Loucy (cell line): Measurements from ENCODE around the gene ZFP30.

Experiments used
- H2AFZ ChIP-seq: fragments of 200-600 bp; sonication (generic); 2 replicates; pipeline ENCODE4 v1.6.0; 2016; ENCODE audit warnings: antibody characterized with exemption, mild to moderate bottlenecking, low read length, moderate library complexity
- H3F3A ChIP-seq: fragments of 200-600 bp; 2 replicates; pipeline ENCODE4 v1.6.0; 2016; ENCODE audit warnings: antibody characterized with exemption, low read depth, mild to moderate bottlenecking
- H3K27me3 ChIP-seq: fragments of 200-600 bp; sonication (generic); 2 replicates; pipeline ENCODE4 v1.6.1; 2014; ENCODE audit warnings: low read length, mild to moderate bottlenecking; ENCODE audit not compliant: insufficient read depth, poor library complexity, severe bottlenecking
- H3K36me3 ChIP-seq: fragments of 200-600 bp; sonication (generic); 2 replicates; pipeline ENCODE4 v1.6.1; 2016; ENCODE audit warnings: low read length; ENCODE audit not compliant: insufficient read depth
- H3K4me1 ChIP-seq: fragments of 200-600 bp; sonication (generic); 2 replicates; pipeline ENCODE4 v1.5.1; 2014; ENCODE audit warnings: low read length, mild to moderate bottlenecking; ENCODE audit not compliant: insufficient read depth, poor library complexity, severe bottlenecking
- H3K4me2 ChIP-seq: fragments of 200-600 bp; sonication (generic); 2 replicates; pipeline ENCODE4 v1.6.0; 2014; ENCODE audit warnings: antibody characterized with exemption, low read length, low read depth, mild to moderate bottlenecking; ENCODE audit not compliant: poor library complexity, severe bottlenecking
- H3K4me3 ChIP-seq: fragments of 200-600 bp; sonication (generic); 2 replicates; pipeline ENCODE4 v1.5.1; 2014; ENCODE audit warnings: low read length, mild to moderate bottlenecking, mixed read lengths; ENCODE audit not compliant: poor library complexity, severe bottlenecking
- H3K79me2 ChIP-seq: fragments of 200-600 bp; sonication (generic); 2 replicates; pipeline ENCODE4 v1.6.1; 2014; ENCODE audit warnings: low read length; ENCODE audit not compliant: insufficient read depth
- H3K9ac ChIP-seq: fragments of 200-600 bp; sonication (generic); 2 replicates; pipeline ENCODE4 v1.6.0; 2014; ENCODE audit warnings: mild to moderate bottlenecking, low read depth, low read length, moderate library complexity; ENCODE audit not compliant: poor library complexity, severe bottlenecking
- H3K9me2 ChIP-seq: fragments of 200-600 bp; sonication (generic); replicated peaks from 2 replicates; pipeline ENCODE4 v1.6.1; 2016; ENCODE audit warnings: low read depth, low read length, mixed read lengths
- H3K9me3 ChIP-seq: fragments of 200-600 bp; sonication (generic); 2 replicates; pipeline ENCODE4 v1.6.1; 2014; ENCODE audit warnings: mild to moderate bottlenecking, antibody characterized with exemption, low read length, low read depth; ENCODE audit not compliant: insufficient read depth
- H4K20me1 ChIP-seq: fragments of 200-600 bp; sonication (generic); 2 replicates; pipeline ENCODE4 v1.6.0; 2014; ENCODE audit warnings: antibody characterized with exemption, low read length, mild to moderate bottlenecking; ENCODE audit not compliant: insufficient read depth, poor library complexity, severe bottlenecking
- EZH2phosphoT487 ChIP-seq: fragments of 200-600 bp; IDR thresholded peaks from 2 replicates; pipeline ENCODE4 v1.6.1; 2018; ENCODE audit warnings: antibody characterized with exemption, mild to moderate bottlenecking, moderate library complexity, borderline replicate concordance
- TF ChIP-seq, protein P1 (sequence below): fragments of 200-600 bp; sonication (generic); conservative IDR thresholded peaks from 2 replicates; pipeline ENCODE4 v1.5.1; 2014; ENCODE audit warnings: mild to moderate bottlenecking, antibody characterized with exemption, low read length

ZFP30 gene

DNA sequence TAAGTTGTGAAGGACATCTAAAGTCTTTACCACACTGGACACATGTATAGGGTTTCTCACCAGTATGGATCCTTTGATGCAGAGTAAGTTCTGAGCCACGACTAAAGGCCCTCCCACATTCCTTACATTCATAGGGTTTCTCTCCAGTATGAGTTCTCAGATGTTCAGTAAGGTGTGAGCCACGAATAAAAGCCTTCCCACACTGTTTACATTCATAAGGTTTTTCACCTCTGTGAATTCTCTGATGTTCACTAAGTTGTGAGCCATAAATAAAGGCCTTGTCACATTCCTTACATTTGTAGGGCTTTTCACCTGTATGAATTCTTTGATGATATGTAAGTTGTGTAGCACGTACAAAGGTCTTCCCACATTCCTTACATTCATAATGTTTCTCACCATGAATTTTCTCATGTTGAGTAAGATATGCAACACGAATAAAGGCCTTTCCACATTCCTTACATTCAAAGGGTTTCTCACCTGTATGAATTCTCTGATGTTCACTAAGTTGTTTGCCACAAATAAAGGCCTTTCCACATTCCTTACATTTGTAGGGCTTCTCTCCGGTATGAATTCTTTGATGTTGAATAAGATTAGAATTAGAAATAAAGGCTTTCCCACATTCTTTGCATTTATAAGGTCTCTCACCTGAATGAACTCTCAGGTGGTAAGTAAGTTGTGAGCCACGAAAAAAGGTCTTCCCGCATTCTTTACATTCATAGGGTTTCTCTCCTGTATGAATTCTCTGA, 90.5 kb downstream of the ZFP30 start:
- Histone ChIP-seq H3K4me1 (no peaks in the 10 kb centered on the region), H3K9me3 (peaks cover 60% of the 10 kb centered on the region), H2AFZ (no peak overlapping the region), H3K4me3 (no peak overlapping the region), H3K27me3 (peaks cover 4% of the 10 kb centered on the region), H3K79me2 (no peaks in the 10 kb centered on the region), H3K9me2 (no peaks in the 10 kb centered on the region), H3K36me3 (peaks cover 17% of the 10 kb centered on the region; the same call in 1 of the 2 replicates), H3K9ac (no peak overlapping the region), H3K4me2 (no peak overlapping the region), H4K20me1 (no peaks in the 10 kb centered on the region), H3F3A (no peaks in the 10 kb centered on the region)
- TF ChIP-seq EZH2phosphoT487, result no peak
- TF ChIP-seq, protein P1, sequence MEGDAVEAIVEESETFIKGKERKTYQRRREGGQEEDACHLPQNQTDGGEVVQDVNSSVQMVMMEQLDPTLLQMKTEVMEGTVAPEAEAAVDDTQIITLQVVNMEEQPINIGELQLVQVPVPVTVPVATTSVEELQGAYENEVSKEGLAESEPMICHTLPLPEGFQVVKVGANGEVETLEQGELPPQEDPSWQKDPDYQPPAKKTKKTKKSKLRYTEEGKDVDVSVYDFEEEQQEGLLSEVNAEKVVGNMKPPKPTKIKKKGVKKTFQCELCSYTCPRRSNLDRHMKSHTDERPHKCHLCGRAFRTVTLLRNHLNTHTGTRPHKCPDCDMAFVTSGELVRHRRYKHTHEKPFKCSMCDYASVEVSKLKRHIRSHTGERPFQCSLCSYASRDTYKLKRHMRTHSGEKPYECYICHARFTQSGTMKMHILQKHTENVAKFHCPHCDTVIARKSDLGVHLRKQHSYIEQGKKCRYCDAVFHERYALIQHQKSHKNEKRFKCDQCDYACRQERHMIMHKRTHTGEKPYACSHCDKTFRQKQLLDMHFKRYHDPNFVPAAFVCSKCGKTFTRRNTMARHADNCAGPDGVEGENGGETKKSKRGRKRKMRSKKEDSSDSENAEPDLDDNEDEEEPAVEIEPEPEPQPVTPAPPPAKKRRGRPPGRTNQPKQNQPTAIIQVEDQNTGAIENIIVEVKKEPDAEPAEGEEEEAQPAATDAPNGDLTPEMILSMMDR, result no peak
